GM19099 (cell line): ENCODE measurements around the gene S100B.

Experiments used
- POLR2A ChIP-seq: IDR thresholded peaks from 3 replicates; pipeline ENCODE4 v1.6.1; 2011; ENCODE audit warnings: low read depth; ENCODE audit not compliant: insufficient read length; ENCODE audit errors: extremely low read depth

The S100B gene

DNA sequence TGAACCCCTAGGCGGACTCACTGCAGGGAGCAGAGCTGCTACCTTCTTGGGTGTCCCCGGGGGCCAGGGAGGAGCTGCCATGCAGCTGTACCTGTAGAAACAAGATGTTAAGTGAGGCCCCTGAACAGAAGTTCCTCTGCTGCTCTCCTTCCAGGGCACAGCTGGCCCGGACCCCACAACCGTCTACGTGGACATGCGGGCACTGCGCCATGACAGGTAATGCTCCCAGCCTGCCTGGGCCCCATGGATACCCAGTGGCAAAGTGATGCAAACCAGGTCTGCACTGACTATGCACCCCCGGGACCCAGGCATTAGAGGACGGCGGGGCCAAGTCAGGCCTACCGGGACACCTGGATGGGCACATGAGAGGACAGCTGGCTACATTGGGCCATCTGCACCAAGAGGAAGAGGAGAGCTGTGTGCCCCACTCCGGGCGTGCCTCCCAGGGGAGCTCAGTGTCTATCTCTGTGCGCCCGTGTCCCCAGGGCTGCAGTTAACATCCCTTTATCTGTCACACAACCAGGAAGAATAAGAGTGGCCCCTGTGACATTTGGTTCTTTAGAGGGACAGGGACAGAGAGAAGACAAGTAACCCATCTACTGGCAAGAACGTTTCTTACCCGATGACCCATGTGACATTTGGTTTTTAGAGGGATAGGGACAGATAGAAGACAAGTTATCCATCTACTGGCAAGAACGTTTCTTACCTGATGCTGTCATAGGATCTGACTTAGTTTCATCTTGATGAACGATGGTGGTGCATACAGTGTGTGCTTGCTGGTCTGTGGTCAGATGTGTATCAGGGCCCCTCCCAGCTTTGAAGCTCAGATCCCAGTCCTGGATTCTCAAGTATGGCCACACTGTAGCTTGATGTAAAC lies 44.1 kb downstream of the S100B start:
- TF ChIP-seq POLR2A = no peak

GRCh38 chr21:46559291-46559983 lies 45.4 kb downstream of the S100B start:
- no peak for TF ChIP-seq POLR2A

DNA sequence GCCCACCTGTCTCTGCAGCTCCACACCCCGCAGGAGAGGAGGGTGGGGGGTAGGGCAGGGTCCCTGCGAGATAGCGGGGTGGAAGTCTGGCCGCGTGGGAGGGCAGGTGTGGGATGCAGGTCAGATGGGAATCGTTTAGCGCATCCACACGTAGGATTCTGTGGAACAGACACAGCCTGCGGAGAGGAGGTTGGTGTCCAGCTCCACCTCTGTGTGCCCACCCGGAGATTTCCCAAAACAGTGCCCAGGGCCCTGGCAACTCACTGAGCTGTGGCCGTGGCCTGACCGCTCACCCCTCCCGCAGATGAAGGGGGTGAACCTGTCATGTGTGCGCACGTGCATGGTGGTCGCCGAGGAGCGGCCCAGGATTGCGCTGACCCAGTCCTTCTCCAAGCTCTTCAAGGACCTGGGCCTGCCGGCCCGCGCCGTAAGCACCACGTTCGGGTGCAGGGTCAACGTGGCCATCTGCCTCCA lies 46.9 kb downstream of the S100B start:
- no peak for TF ChIP-seq POLR2A

- TF ChIP-seq POLR2A = no peak
These were observed 47.4 kb downstream of the S100B start for GRCh38 chr21:46557469-46557868.

- TF ChIP-seq POLR2A = no peak
These were observed 48.1 kb downstream of the S100B start for GRCh38 chr21:46556802-46557201.

GRCh38 chr21:46555678-46556077 lies 49.2 kb downstream of the S100B start:
- TF ChIP-seq POLR2A = no peak

- no peak for TF ChIP-seq POLR2A
These were observed 49.7 kb downstream of the S100B start for GRCh38 chr21:46555225-46555617.

DNA sequence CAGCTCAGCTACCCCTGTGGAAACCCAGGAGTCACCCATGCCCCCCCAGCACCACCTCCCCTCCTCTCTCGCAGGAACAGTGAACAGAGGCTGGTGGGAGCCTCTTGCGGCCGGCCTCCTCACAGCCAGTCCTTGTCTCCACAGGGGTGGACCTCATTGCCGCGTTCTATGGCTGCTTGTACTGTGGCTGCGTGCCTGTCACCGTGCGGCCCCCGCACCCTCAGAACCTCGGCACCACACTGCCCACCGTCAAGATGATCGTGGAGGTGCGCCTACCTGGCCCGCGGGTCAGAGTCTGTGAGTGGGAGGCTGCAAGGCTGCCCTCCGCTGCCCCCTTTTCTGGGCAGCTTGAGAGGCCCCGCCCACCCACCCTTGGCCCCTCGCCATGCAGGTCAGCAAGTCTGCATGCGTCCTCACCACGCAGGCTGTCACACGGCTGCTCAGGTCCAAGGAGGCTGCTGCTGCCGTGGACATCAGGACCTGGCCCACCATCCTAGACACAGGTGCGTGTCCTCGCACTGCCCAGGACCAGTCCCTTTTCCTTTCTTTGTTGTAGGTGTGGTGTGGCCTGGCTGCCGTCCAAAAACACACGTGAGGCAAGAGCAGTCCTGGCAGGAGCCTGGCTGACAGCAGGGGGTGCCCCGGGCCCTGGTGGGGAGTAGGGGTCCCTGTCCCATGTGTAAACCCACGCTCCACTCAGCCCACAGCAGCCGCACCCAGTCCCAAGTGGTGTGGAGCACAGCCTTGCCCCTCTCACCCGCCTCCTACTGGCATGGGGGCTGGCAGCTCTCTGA lies 50.3 kb downstream of the S100B start:
- no peak for TF ChIP-seq POLR2A

DNA sequence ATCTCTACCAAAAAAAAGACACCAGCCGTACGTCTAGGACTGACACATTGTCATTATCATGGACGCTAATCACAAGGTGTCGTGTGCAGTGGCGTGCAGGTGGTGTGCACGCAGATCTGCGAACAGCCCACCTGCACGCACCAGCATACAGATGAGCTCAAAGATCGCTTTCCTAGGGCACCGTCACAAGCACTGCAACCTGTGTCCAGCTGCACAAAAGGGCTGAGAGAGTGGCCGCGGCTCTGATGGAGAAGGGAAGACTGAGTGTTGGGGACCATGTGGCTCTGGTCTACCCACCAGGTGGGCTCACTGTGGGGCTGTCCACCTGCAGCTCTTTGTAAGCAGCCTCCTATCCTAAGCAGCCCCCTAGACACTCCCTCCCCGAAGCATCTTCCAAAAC lies 50.9 kb downstream of the S100B start:
- TF ChIP-seq POLR2A = no peak

DNA sequence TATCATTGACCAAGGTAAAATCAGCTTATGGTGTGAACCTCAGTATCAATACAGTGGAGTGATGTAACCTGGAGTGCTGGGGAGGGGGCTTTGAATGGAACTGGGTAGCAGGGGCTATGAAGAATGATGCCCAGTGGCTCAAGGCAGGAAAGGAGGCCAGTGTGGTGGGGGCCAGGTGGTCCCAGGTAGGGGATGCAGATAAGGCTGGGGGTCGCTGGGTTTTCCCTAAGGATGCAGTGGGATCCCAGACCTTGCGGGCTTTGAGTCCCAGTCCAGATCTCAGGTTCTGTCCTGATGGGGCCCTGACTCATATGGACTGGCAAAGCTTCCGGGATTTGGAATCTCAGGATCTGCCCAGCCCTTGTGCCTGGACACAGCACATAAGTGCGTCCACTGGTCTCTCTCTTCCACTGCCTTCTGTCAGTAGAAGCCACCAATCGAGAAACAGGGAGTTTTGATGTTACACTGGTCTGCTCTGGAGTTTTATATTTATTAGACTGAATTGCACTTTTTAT lies 52.0 kb downstream of the S100B start:
- no peak for TF ChIP-seq POLR2A

DNA sequence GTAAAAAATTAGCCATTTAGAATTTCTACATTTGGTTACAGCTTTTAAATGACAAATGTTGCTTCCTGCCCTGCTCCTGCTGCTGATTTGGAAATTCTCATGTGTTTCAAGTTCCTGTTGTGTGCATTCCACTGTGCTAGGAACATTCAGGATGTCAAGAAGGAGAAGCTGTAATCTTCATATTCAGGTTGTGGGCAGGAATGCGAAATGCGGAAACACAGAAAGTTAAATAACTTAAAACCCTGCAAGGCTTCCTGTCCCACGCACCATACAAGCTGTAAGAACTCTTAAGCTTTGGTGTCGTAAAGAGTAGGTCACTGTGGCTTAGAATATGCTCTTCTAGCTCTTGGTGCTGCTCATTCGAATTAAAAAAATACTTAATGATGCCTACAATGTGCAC lies 52.6 kb downstream of the S100B start:
- TF ChIP-seq POLR2A = no peak

DNA sequence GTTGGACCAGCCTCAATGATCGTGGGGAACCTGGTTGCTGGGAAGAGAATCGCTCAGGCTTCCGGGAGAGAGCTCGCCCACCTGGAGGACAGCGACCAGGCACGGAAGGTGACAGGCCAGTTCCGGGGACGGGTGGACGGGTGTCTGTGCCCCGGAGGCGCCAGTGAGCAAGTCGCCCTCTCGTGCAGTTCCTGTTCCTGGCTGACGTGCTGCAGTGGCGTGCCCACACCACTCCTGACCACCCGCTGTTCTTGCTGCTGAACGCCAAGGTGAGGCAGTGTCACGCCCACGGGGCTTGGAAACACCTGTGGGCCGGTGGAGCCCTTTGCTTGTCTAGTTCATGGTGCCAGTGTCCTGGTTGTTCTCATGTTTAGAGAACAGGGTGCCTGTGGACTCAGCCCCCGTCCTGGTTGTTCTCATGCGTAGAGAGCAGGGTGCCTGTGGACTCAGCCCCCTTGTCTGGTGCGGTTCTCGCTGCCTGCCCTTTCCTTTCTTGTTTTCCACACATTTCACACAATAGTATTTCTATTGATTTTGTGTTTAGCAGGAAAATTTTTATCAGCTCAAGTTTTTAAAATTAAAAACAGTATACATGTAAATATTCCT lies 53.1 kb downstream of the S100B start:
- no peak for TF ChIP-seq POLR2A

DNA sequence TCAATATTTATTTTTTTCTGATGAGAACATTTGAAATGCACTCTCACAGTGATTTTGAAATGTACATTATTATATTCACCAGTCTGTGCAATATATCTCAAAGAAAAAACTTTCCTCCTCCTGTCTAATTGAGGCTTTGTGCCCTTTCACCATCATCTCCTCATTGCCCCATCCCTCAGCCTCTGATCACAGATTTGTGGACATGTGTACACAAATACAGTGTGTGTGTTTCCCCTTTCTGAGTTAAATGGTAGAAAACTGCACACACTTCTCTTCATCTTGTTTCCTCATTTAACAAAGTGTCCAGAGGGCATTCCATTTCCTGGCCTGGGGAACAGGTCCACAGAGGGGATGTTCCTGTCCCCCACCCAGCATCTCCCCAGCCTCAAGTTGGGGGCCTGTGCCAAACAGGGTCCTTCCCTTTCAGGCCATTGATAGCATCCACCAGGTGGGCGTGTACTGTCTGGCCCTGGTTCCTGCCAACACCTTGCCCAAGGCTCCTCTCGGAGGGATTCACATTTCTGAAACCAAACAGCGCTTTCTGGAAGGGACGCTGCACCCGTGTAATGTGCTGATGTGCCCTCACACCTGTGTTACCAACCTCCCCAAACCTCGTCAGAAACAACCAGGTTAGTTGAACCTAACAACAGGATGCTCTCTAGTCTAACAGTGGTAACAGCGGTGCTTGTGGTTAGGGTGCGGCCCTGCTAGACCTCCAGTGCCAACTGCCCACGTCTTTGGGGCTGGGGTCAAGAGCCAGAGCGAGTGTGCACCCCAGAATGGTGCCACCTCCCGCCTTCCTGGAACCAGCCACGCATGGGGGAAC lies 54.6 kb downstream of the S100B start:
- TF ChIP-seq POLR2A = no peak

DNA sequence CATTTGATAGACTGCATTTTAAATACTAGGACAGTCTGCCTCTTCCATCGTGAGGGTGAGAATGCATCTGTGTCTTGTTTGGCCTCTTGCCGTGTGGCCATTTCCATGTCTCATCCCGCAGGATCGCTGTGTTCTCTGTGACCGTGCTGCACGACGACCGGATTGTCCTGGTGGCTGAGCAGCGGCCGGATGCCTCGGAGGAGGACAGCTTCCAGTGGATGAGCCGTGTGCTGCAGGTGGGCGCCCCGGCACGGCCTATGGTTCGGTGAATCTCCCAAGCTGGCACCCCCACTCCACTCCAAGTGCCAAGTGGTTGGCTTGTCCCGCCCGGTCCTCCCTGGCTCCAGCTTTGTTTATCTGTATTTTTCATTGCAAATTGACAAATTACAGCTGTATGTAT lies 55.2 kb downstream of the S100B start:
- TF ChIP-seq POLR2A = no peak
